WTC11 (cell line): ENCODE measurements around the gene SOX5. TPM values are rescaled to one million over a fixed set of nuclear protein-coding genes. Genes with fewer than 3 reads are reported as not detected.
A peak's percentile ranks its signal among the peaks of the same experiment; 100 is the strongest.

Experiments used
- ATAC-seq: fragments of 200-7000 bp; cut with Tn5 transposase; 2 replicates; pipeline ENCODE4 v1.10.0; 2021; ENCODE audit warnings: mild to moderate bottlenecking, moderate library complexity
- CTCF ChIA-PET: fragments of 300-600 bp; sonication (Branson Sonifier 250); formaldehyde crosslinking; loops from one replicate; lab custom pipeline; 2021; ENCODE audit warnings: antibody characterized with exemption; lab: Charles Lee
- POLR2A ChIA-PET: fragments of 350-600 bp; sonication (Branson Sonifier 250); formaldehyde crosslinking; loops from one replicate; lab custom pipeline; 2021; ENCODE audit warnings: antibody characterized with exemption; lab: Charles Lee
- DNase-seq: peaks from one replicate; pipeline ENCODE4 v3.0.0; 2021; ENCODE audit warnings: low spot score
- H3K27ac Mint-ChIP-seq: 2 replicates; pipeline ENCODE4 v1.8.0; 2021; ENCODE audit warnings: mixed read lengths
- H3K27me3 Mint-ChIP-seq: 2 replicates; pipeline ENCODE4 v1.8.0; 2021; ENCODE audit warnings: low read depth, mild to moderate bottlenecking, moderate library complexity, mixed read lengths
- H3K36me3 Mint-ChIP-seq: 2 replicates; pipeline ENCODE4 v1.8.0; 2021; ENCODE audit warnings: mixed read lengths
- H3K4me1 Mint-ChIP-seq: 2 replicates; pipeline ENCODE4 v1.8.0; 2022; ENCODE audit warnings: mixed read lengths
- H3K4me3 Mint-ChIP-seq: 2 replicates; pipeline ENCODE4 v1.8.0; 2021; ENCODE audit warnings: mild to moderate bottlenecking, moderate library complexity, mixed read lengths
- H3K9me3 Mint-ChIP-seq: 2 replicates; pipeline ENCODE4 v1.8.0; 2021; ENCODE audit warnings: mixed read lengths
- E2F1 ChIP-seq: sonication (generic); formaldehyde crosslinking; IDR thresholded peaks from 2 replicates; pipeline ENCODE4 v1.8.0; 2022; ENCODE audit warnings: mild to moderate bottlenecking, missing genetic modification reagents
- ETV6 ChIP-seq: sonication (generic); formaldehyde crosslinking; IDR thresholded peaks from 2 replicates; pipeline ENCODE4 v1.8.1; 2022; ENCODE audit warnings: mild to moderate bottlenecking, missing genetic modification reagents
- FOXK1 ChIP-seq: sonication (generic); formaldehyde crosslinking; IDR thresholded peaks from 2 replicates; pipeline ENCODE4 v1.8.0; 2022; ENCODE audit warnings: mild to moderate bottlenecking, moderate library complexity, missing genetic modification reagents
- FOXP1 ChIP-seq: sonication (generic); formaldehyde crosslinking; IDR thresholded peaks from 2 replicates; pipeline ENCODE4 v1.8.0; 2022; ENCODE audit warnings: missing genetic modification reagents, mild to moderate bottlenecking, moderate library complexity, borderline replicate concordance
- FOXP4 ChIP-seq: sonication (generic); formaldehyde crosslinking; IDR thresholded peaks from 2 replicates; pipeline ENCODE4 v1.8.0; 2022; ENCODE audit warnings: mild to moderate bottlenecking, missing genetic modification reagents
- GRHL2 ChIP-seq: fragments of 250-450 bp; sonication (Bioruptor Pico); IDR thresholded peaks from 2 replicates; pipeline ENCODE4 v1.8.0; 2022; ENCODE audit warnings: mild to moderate bottlenecking, moderate library complexity; ENCODE audit not compliant: insufficient replicate concordance, severe bottlenecking
- HMGXB4 ChIP-seq: sonication (generic); formaldehyde crosslinking; IDR thresholded peaks from 2 replicates; pipeline ENCODE4 v1.8.1; 2023; ENCODE audit warnings: mild to moderate bottlenecking, moderate library complexity, missing genetic modification reagents
- MAX ChIP-seq: sonication (generic); formaldehyde crosslinking; IDR thresholded peaks from 2 replicates; pipeline ENCODE4 v1.8.0; 2022; ENCODE audit warnings: mild to moderate bottlenecking, missing genetic modification reagents
- MYBL2 ChIP-seq: sonication (generic); formaldehyde crosslinking; IDR thresholded peaks from 2 replicates; pipeline ENCODE4 v1.8.1; 2023; ENCODE audit warnings: mild to moderate bottlenecking, moderate library complexity, missing genetic modification reagents
- NFE2L1 ChIP-seq: sonication (generic); formaldehyde crosslinking; IDR thresholded peaks from 2 replicates; pipeline ENCODE4 v1.8.1; 2023; ENCODE audit warnings: missing genetic modification reagents
- NR3C1 ChIP-seq: sonication (generic); formaldehyde crosslinking; conservative IDR thresholded peaks from 2 replicates; pipeline ENCODE4 v1.8.1; 2023; ENCODE audit warnings: low read depth, mild to moderate bottlenecking, missing genetic modification reagents
- RELA ChIP-seq: sonication (generic); formaldehyde crosslinking; IDR thresholded peaks from 2 replicates; pipeline ENCODE4 v1.8.1; 2022; ENCODE audit warnings: missing genetic modification reagents, mild to moderate bottlenecking, borderline replicate concordance
- SMAD3 ChIP-seq: sonication (generic); formaldehyde crosslinking; IDR thresholded peaks from 2 replicates; pipeline ENCODE4 v1.8.0; 2022; ENCODE audit warnings: missing genetic modification reagents, mild to moderate bottlenecking, borderline replicate concordance
- SMAD4 ChIP-seq: sonication (generic); formaldehyde crosslinking; IDR thresholded peaks from 2 replicates; pipeline ENCODE4 v1.8.0; 2022; ENCODE audit warnings: mild to moderate bottlenecking, missing genetic modification reagents
- SOX15 ChIP-seq: fragments of 250-450 bp; sonication (Bioruptor Pico); IDR thresholded peaks from 2 replicates; pipeline ENCODE4 v1.9.0; 2021; ENCODE audit warnings: mild to moderate bottlenecking
- ZNF232 ChIP-seq: sonication (generic); formaldehyde crosslinking; IDR thresholded peaks from 2 replicates; pipeline ENCODE4 v1.8.0; 2022; ENCODE audit warnings: mild to moderate bottlenecking, missing genetic modification reagents
- ZNF425 ChIP-seq: fragments of 250-450 bp; sonication (Bioruptor Pico); conservative IDR thresholded peaks from 2 replicates; pipeline ENCODE4 v1.9.0; 2021; ENCODE audit warnings: mild to moderate bottlenecking
- ZNF512 ChIP-seq: sonication (generic); formaldehyde crosslinking; IDR thresholded peaks from 2 replicates; pipeline ENCODE4 v1.8.1; 2022; ENCODE audit warnings: missing genetic modification reagents, borderline replicate concordance
- ZNF671 ChIP-seq: fragments of 250-450 bp; sonication (Bioruptor Pico); IDR thresholded peaks from 2 replicates; pipeline ENCODE4 v1.8.0; 2021; ENCODE audit warnings: mild to moderate bottlenecking
- total RNA-seq: library from RNA; stranded (reverse); gene quantifications from 3 replicates; pipeline ENCODE4 v1.2.3, GENCODE V29; 2021

SOX5 gene
- total RNA-seq, 1 experiment from 2014 or later = 2.3 TPM

- peaks cover 3% of the 10 kb centered on the region for H3K36me3 Mint-ChIP-seq
- H3K4me3 Mint-ChIP-seq = no peak overlapping the region
- DNase-seq = no peak
- CTCF ChIA-PET = no interaction called here
- no peaks in the 10 kb centered on the region for H3K27me3 Mint-ChIP-seq
- POLR2A ChIA-PET = no interaction called here
- H3K4me1 Mint-ChIP-seq = 0 out of 2 replicates have a peak, but pooled peaks cover 3% of the 10 kb centered on the region
- no peak for TF ChIP-seq FOXP4 (CRISPR knock-in tag)
- TF ChIP-seq FOXP1 (CRISPR knock-in tag) = no peak
- TF ChIP-seq ETV6 (CRISPR knock-in tag) = no peak
- TF ChIP-seq ZNF232 = no peak
- TF ChIP-seq MYBL2 = no peak
- TF ChIP-seq GRHL2 (CRISPR knock-in tag) = no peak
- TF ChIP-seq ZNF671 (CRISPR knock-in tag) = no peak
- no peak for TF ChIP-seq HMGXB4 (CRISPR knock-in tag)
- TF ChIP-seq MAX (CRISPR knock-in tag) = no peak
- TF ChIP-seq FOXK1 (CRISPR knock-in tag) = no peak
- no peak for TF ChIP-seq E2F1
- TF ChIP-seq ZNF512 = no peak
- no peak for TF ChIP-seq SOX15 (CRISPR knock-in tag)
- no peak for TF ChIP-seq RELA (CRISPR knock-in tag)
- no peak for TF ChIP-seq SMAD3 (CRISPR knock-in tag)
- TF ChIP-seq NFE2L1 (CRISPR knock-in tag) = no peak
- TF ChIP-seq NR3C1 (CRISPR knock-in tag) = no peak
- TF ChIP-seq ZNF425 = no peak
- TF ChIP-seq, all 79 proteins: peak for 0
- ATAC-seq = peak; percentile 47
- Mint-ChIP-seq H3K9me3 (peaks cover 4% of the 10 kb centered on the region), H3K27ac (no peak overlapping the region)
Observed at GRCh38 chr12:23906329-23906728, 43.1 kb downstream of the SOX5 start.

GRCh38 chr12:23899434-23899833 lies 50.0 kb downstream of the SOX5 start:
- TF ChIP-seq SMAD4 (CRISPR knock-in tag) = no peak
- Mint-ChIP-seq H3K27me3 (no peaks in the 10 kb centered on the region), H3K27ac (no peak overlapping the region), H3K36me3 (peaks cover 9% of the 10 kb centered on the region), H3K9me3 (peaks cover 12% of the 10 kb centered on the region), H3K4me1 (peaks cover 13% of the 10 kb centered on the region), H3K4me3 (no peak overlapping the region)
- DNase-seq = no peak
- POLR2A ChIA-PET = no interaction called here
- CTCF ChIA-PET = interaction anchor here (0.6 kb wide), 1 partner anchor 17 kb away, joined by 4 read pairs; no protein-coding TSS in a partner anchor
- ATAC-seq = no peak
